Transverse colon (tissue), 4 donors: ENCODE measurements around the gene TENM4.

Experiments
- CTCF ChIP-seq, 5 experiments: fragments of 200-600 bp in 3 of 5; fragments of 450-650 bp in 2 of 5; sonication (generic) in 3 of 5; IDR thresholded peaks; 1 replicate in 2 of 5; 2 replicates in 3 of 5; pipeline ENCODE4 v1.5.1; 2016 to 2017; ENCODE audit warnings: antibody characterized with exemption in 5 of 5, inconsistent platforms in 3 of 5, mild to moderate bottlenecking in 2 of 5, moderate library complexity in 1 of 5
- POLR2A ChIP-seq: fragments of 450-650 bp; IDR thresholded peaks from one replicate; pipeline ENCODE4 v1.6.1; 2016; ENCODE audit warnings: antibody characterized with exemption, mild to moderate bottlenecking, moderate library complexity
- POLR2AphosphoS5 ChIP-seq, 3 donors: sonication (generic); formaldehyde crosslinking; IDR thresholded peaks; one replicate each; pipeline ENCODE4 v1.6.1; 2016; ENCODE audit warnings: antibody characterized with exemption in 3 of 3

GRCh38 chr11:79325851-79326250, 115.0 kb downstream of the TENM4 start:
- no peak for TF ChIP-seq CTCF (IDR thresholded peaks at IDR 0.05)
- TF ChIP-seq POLR2A, result no peak
- no peak for TF ChIP-seq POLR2AphosphoS5 (IDR thresholded peaks at IDR 0.05)
